ENCODE data around the gene HOMER2. TPM values are rescaled to one million over a fixed set of nuclear protein-coding genes. Genes with fewer than 3 reads are reported as not detected.
"Not testable (repeated sequence)": the region's sequence is repeated elsewhere in the genome, so short reads cannot be mapped to it uniquely, and the experiment has no call there.

HOMER2 gene
- total RNA-seq (2014; rRNA removed; shearing (Covaris generic); ENCODE audit: low replicate concordance): 22.1 and 34.2 TPM in 2 replicates

DNA sequence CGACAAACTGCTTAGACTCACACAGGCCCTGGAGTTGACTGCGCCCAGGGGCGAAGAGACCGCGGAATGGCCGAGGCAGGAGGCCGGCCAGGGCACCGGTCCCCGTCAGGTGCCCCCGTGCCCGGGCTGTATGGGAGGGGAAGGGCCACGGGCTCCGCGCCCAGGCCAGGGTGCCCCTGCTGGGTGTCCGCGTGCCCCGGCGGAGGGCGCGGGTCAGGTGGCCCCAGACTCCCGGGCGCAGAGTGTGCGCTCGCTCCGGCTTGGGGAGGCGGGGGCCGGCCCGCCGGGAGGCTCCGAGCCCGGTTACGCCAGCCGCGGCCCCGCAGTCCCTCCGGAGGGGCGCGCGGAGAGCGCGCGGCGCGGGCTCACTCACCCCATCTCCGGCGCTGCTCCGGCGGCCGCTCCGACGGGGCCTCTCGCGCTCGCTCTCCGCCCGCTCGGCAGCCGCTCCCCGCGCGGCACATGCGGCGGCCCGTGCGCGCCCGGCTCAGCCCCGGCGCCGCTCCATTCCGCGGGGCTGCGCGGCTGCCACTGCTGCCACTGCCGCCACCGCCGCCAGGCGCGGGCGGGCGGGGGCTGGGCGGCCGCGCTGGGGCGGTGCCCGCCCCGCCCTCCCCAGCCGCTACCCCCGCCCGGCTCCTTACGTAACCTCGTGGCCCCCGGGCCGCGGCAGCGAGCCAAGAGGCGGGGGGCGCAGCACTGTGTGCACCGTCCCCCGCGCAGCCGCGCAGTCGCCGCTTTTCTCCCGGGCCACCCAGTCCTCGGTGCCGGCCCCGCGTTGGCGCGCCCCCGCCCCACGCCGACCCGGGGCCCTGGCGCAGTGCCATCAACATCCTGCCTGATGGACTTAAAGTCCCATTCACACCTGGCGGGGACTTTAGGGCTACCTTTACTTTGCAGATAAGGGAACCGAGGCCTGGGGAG lies at the start of gene HOMER2:
HOMER2 (minus strand) TSS at position 563 of the 924 bp plus-strand sequence; CDS start at position 378, 185 bp downstream.
- DNase-seq (ENCODE audit: low read depth): peak; percentile 25
- in situ Hi-C loops (cut with HindIII; ENCODE audit: low pct_unique_long_range_greater_than_20kb, low sequenced_read_pairs): no loop called here

DNA sequence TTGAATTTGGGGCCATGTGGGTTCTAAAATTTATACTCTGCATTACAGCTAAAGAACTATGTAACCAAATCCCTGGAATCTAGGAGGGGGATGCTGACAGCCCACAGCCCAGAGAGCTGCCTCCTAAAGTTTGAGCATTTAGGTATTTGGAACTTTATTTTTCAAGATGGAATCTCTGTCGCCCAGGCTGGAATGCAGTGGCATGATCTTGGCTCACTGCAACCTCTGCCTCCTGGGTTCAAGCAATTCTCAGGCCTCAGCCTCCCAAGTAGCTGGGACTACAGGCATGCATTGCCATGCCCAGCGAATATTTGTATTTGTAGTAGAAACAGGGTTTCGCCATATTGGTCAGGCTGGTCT lies 48.1 kb upstream of the HOMER2 start:
- in situ Hi-C loops (cut with HindIII; ENCODE audit: low pct_unique_long_range_greater_than_20kb, low sequenced_read_pairs); DNase-seq (ENCODE audit: low read depth): not testable (repeated sequence)

DNA sequence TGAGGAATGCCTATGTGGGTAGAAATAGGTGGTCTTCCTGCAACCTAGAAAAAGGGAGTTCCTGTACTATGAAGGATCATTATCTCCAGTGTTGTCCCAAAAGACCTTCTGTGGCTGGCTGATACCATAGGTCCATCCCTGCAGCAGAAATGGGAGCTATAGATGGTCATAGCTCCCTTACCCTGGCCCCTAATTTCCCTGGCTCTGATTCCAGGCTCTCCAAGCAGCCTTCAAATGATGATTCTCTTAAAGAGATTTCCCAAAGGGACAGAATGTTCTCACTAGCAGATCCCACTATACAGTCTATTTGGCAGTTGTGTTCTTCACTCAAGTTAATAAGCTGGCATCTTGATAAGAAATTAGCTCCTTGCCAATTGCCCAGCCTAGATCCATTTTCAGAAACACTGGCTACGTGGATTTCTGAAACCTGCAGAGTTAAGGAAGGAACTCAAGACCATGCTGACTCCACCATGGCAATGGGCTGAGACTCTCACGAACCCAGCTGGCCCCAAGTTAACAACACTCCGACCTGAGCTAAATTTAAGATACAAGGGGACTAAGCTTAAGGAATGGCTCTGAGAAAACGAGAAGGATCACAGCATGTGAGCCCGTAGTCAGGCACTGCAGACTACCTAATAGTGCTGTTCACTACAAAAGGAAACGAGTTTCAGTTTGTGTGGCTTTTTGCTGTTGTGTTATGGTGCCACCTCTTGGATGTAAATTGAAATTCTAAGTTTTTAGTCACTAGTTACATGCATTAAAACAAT lies 47.6 kb upstream of the HOMER2 start:
- in situ Hi-C loops (cut with HindIII; ENCODE audit: low pct_unique_long_range_greater_than_20kb, low sequenced_read_pairs): no loop called here
- DNase-seq (ENCODE audit: low read depth): peak; percentile 26

DNA sequence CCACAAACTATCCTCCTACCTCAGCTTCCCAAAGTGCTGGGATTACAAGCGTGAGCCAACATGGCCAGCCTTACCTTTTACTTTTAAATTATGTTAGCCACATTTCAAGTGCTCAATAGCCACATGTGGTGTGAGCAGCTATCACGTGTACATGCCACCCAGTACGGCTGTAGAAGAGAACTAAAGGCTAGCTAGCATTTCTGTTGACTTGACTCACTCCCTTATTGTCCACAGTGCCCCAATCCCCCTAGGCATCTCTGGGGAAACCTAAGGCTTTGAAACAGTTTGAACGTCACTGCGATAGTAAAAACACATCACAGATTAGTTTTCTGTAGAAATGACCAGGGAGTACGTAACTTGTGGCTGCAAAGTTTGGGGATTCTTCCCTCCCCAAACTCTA lies 46.9 kb upstream of the HOMER2 start:
- in situ Hi-C loops (cut with HindIII; ENCODE audit: low pct_unique_long_range_greater_than_20kb, low sequenced_read_pairs): no loop called here
- no peak for DNase-seq (ENCODE audit: low read depth)

DNA sequence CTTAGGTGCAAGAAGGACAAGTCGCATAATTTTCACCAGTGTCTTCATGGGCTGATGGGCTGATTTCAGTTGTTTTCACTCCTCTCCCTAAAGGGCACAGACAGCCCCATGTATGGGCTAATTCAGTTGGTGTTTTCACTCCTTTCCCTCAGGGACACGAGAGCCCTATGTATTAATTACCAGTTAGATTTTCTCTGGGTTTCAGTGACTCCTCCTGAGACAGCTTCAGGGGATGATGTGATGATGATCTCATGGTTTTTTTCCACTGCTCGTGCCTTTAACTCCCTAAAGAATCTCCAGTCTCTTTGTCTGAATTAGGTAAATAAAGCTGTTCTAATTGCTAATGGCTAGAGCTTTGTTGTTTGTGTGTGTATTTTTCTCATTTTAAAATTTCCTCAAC lies 43.4 kb upstream of the HOMER2 start:
- in situ Hi-C loops (cut with HindIII; ENCODE audit: low pct_unique_long_range_greater_than_20kb, low sequenced_read_pairs): no loop called here
- no peak for DNase-seq (ENCODE audit: low read depth)

DNA sequence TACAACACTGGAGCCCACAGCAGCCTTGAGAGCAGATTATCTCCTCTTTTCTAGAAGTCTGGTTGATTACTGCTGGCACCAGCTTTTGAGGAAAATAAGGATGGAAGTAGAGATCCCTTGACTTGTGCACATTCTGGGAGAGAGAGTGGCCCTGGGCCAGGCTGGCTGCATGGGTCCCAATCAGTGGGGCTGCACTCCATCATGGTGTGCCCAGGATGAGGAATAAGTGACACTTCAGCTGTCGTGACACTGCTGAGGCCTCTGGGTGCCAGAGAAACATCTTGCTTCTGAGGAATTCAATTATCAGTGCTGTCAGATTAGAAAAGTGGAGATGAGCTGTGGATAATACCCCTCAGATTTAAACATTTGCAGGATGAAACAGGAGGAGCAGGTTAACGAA lies 42.6 kb upstream of the HOMER2 start:
- in situ Hi-C loops (cut with HindIII; ENCODE audit: low pct_unique_long_range_greater_than_20kb, low sequenced_read_pairs): no loop called here
- DNase-seq (ENCODE audit: low read depth): no peak

DNA sequence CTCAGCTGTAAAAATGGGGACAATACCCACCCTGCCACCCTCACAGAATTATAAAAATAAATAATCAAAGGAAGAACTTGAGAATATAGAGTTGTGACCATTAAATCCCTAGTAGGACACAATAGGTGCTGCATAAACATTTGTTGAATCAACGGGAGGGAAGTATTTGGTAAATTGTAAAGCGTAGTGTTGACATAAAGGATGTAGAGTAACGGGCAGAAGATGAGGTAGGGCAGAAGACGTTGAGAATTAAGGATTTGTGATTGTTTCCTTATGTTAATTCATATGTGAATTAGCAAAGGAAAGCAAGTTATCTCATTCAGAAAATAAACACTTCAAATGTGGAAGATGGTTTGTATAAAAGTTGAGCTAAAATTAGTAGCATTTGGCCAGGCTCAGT lies 40.6 kb upstream of the HOMER2 start:
- DNase-seq (ENCODE audit: low read depth): no peak
- in situ Hi-C loops (cut with HindIII; ENCODE audit: low pct_unique_long_range_greater_than_20kb, low sequenced_read_pairs): no loop called here

DNA sequence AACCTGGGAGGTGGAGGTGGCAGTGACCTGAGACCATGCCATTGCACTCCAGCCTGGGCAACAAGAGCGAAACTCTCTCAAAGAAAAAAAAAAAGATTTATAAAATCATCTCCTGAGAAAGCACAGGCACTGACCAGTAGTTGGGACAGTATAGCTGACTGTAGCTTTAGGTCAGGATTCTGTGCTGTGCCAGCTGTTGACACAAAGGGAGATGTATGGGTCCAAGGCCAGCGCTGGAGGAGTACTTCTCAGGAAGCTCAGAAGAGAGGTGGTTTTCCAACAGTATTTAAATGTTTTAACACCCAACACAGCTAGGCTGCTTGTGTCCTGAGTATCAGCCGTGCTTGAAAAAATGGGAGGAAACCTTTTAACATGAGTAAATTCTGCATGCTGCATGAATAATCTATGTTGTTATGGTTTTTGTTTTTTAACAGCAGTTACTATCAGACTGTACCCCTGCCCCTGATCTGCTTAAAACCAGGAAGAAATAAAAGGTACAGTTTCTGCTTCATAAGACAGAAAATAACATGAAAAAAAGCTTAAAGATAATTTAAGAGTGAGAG lies 40.0 kb upstream of the HOMER2 start:
- in situ Hi-C loops (cut with HindIII; ENCODE audit: low pct_unique_long_range_greater_than_20kb, low sequenced_read_pairs): no loop called here
- DNase-seq (ENCODE audit: low read depth): no peak

DNA sequence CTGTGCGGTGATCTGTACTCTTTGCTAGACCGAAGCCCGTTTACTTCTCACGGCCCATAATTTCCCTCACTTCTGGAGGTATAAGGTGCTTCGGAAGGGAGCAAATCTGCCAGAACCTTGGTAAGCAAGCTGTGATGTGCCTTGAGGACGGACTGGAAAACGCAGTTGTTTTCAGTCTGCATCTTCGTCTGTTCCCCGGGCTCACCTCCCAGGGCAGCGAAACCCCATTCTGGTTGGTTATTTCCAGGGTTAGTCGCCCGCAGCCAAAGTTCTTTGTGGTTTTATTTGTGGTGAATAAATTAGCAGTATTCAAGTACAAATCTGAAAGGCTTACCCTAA lies 33.9 kb upstream of the HOMER2 start:
- no peak for DNase-seq (ENCODE audit: low read depth)
- in situ Hi-C loops (cut with HindIII; ENCODE audit: low pct_unique_long_range_greater_than_20kb, low sequenced_read_pairs): no loop called here

DNA sequence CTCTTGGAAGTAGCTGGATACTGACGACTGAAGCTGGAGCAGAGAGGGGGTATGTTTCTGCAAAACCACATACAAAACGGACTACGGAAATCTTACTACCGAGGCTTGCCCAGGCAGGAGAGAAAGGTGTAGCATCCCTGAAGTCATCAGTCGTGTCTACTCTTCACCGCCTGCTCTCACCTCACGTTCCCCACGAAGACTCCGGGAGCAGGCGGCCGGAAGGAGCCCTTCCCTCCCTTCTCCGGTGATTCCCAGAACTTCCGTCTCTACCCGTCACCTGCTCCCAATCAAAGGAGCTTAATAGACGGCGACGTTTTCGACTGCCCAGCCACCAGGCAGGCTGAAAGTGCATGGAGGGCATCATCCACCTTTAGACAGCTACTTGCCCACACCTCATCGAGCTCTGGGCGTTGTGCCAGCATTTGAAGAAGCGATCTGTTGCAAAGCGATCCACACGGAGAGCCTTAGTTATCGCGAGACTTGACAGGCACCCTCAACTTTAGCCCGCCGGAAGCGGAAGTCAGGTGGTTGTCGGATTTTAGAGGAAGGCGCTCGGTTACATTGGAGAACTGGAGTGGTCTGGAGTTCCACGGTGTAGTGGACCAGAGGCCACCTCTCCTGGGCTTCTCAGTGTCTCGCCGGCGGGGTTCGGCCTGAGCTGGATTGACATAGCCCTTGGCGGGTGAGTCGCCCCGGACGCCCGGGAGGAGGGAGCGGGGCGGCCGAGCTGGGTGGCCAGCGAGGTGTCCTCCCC lies 33.3 kb upstream of the HOMER2 start, which contains the start of gene RAMAC:
RAMAC (plus strand) TSS at position 523 of the 754 bp plus-strand sequence. CDS start 2,809 bp downstream, outside the sequence.
- peak; percentile 92 for DNase-seq (ENCODE audit: low read depth)
- in situ Hi-C loops (cut with HindIII; ENCODE audit: low pct_unique_long_range_greater_than_20kb, low sequenced_read_pairs): no loop called here

DNA sequence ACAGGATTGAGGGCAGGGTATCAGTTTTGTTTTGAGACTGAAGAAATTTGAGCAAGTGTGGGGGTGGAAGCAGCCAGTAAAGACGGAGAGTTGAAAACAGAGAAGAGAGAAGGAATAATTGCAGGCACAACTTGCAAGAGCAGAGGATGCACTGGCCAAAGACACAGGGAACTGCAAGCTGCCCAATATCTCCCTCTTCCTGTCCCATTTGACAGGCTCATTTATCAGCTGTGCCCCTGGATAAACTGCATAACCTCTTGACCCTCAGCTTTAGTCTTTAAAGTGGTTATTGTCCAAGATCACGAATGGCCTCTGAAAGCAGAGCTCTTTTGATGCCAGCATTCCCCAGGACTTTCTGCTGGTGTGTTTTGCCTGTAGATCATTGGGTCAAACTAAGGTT lies 28.5 kb upstream of the HOMER2 start:
- no peak for DNase-seq (ENCODE audit: low read depth)
- in situ Hi-C loops (cut with HindIII; ENCODE audit: low pct_unique_long_range_greater_than_20kb, low sequenced_read_pairs): no loop called here

DNA sequence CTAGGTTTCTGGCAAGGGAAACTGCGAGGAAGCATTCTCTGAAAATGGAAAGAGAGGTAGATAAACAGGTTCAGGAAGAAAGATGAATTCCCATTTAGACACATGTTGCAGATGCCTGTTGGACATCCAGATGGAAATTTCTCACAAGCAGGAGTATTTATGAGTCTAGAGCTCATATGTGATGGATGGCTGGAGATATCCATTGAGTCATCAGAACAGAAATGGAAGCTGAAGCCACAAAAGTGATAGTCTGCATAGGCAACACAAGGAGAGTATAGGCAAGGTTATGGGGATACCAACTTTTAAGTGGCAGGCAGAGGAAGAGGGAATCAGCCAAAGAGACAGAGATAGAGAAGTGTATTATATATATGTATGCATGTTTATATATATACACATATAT lies 27.2 kb upstream of the HOMER2 start:
- in situ Hi-C loops (cut with HindIII; ENCODE audit: low pct_unique_long_range_greater_than_20kb, low sequenced_read_pairs): no loop called here
- no peak for DNase-seq (ENCODE audit: low read depth)

DNA sequence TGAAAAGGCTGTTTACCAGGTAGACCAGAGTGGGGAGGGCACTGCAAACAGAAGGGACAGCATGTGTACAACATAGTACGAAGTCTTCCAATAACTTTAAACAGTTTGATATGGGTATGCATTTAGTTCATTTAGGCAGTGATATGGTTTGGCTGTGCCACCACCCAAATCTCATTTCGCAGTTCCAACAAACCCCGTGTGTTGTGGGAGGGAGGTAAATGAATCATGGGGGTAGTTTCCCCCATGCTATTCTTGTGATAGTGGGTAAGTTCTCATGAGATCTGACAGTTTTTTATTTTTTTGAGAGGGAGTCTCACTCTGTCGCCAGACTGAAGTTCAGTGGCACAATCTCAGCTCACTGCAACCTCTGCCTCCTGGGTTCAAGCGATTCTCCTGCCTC lies 25.9 kb upstream of the HOMER2 start:
- in situ Hi-C loops (cut with HindIII; ENCODE audit: low pct_unique_long_range_greater_than_20kb, low sequenced_read_pairs): no loop called here
- no peak for DNase-seq (ENCODE audit: low read depth)

DNA sequence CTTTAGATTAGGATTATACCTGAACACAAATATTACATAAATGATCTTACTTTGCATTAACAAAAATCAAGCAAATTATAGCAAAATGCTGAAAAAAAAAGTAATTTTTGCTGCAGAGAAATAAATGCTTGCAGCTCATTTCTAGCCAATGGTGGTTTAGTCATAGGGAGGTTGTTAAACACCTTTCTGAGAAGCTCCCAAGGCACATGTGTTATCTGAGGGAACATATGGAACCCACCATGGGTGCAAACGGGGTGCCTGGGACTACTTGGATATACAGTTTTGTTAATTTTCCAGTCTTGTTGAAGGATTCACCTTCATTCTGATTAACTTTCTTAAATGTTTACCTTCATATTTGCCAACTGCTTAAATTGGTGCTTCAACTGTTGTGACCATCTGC lies 24.6 kb upstream of the HOMER2 start:
- no peak for DNase-seq (ENCODE audit: low read depth)

DNA sequence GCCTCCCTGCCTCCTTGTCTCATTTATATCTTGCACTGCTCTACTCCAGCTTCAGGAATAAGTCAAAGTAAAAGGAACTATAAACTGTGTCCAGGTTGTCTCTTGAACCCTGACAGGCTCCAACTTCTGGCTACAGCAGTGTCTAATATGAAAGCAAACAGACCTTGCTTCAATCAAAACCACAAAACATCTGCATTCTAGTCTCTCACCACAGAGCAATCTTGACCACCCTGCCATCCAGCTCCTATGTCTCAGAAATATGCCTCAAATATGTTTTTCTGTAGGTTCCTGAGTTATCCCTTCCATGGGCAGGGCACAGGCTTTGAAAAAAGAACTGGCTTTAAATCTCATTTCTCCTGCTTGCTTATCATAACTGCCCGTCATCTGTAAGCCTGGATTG lies 20.5 kb upstream of the HOMER2 start:
- in situ Hi-C loops (cut with HindIII; ENCODE audit: low pct_unique_long_range_greater_than_20kb, low sequenced_read_pairs): no loop called here

More for the DNA sequence above, 24.6 kb upstream of the HOMER2 start:
- in situ Hi-C loops (cut with HindIII; ENCODE audit: low pct_unique_long_range_greater_than_20kb, low sequenced_read_pairs): no loop called here

DNA sequence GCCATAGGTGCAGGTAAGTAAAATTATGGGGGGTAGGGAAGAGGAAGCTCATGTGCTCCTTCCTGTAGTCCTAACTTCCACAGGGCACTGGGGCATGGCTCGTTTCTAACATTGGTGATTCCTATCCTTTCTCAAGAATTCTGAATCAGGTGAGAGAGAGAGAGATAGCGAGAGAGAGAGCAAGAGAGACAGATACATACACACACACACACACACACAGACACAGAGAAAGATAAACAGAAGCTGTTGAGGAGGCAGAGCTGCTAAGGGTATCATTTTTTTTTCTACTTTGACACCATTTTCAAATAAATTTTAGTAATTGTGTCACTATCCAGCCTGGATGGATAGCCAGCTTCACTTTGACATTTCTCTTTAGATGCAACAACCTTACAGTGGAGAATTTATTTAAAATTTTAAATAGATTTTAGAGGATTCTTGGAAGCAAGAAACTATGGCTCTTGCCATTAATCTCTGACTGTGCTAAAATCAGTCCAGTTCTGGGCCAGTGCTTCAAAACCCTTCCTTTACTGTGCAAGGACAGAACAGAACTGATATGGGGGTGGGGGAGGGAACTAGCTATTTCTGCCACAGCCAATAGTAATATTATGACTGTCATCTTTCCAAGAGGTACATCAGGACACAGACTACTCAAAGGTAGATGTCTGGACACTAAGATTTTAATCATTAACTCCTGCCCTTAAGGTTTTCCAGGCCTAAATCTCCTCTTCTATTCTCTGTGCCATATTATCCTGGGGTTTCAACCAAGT lies 18.9 kb upstream of the HOMER2 start:
- no peak for DNase-seq (ENCODE audit: low read depth)
- in situ Hi-C loops (cut with HindIII; ENCODE audit: low pct_unique_long_range_greater_than_20kb, low sequenced_read_pairs): no loop called here

More for the DNA sequence above, 20.5 kb upstream of the HOMER2 start:
- no peak for DNase-seq (ENCODE audit: low read depth)

DNA sequence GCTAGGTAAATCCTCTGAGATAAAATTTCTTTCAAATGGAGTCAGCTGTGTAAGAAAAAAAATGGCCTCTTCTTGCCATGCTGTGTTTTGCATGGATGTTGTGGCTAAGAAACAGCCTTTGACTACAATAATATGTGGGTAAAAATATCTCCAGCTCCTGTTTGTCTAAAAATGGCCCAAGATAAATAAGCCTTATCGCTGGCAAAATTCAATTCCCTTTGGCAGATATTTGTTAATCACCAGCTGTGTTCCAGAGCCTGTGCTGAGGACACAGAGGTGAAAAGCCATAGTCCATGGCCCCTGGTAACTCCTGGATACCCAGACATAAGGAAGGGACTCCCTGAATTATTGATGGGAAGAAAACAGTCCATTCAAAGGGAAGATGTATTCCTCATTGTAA lies 18.2 kb upstream of the HOMER2 start:
- in situ Hi-C loops (cut with HindIII; ENCODE audit: low pct_unique_long_range_greater_than_20kb, low sequenced_read_pairs): no loop called here

More for the DNA sequence above, 18.2 kb upstream of the HOMER2 start:
- DNase-seq (ENCODE audit: low read depth): no peak

Measured in Caki2 (cell line).